ENCODE results near the gene SPAG7.
A peak's percentile ranks its signal among the peaks of the same experiment; 100 is the strongest.
"Not testable (repeated sequence)": the region's sequence is repeated elsewhere in the genome, so short reads cannot be mapped to it uniquely, and the experiment has no call there.

SPAG7 gene

GRCh38 chr17:4935650-4936049, 32.0 kb downstream of the SPAG7 start:
- no peak for DNase-seq

- DNase-seq: no peak
Observed at GRCh38 chr17:4934173-4934979, 33.2 kb downstream of the SPAG7 start.

- DNase-seq: no peak
Observed at GRCh38 chr17:4933646-4934045, 34.0 kb downstream of the SPAG7 start.

DNA sequence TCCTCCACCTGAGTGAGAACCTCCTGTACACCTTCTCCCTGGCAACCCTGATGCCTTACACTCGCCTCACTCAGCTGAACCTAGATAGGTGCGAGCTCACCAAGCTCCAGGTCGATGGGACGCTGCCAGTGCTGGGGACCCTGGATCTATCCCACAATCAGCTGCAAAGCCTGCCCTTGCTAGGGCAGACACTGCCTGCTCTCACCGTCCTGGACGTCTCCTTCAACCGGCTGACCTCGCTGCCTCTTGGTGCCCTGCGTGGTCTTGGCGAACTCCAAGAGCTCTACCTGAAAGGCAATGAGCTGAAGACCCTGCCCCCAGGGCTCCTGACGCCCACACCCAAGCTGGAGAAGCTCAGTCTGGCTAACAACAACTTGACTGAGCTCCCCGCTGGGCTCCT, 34.9 kb downstream of the SPAG7 start:
- no peak for DNase-seq

DNA sequence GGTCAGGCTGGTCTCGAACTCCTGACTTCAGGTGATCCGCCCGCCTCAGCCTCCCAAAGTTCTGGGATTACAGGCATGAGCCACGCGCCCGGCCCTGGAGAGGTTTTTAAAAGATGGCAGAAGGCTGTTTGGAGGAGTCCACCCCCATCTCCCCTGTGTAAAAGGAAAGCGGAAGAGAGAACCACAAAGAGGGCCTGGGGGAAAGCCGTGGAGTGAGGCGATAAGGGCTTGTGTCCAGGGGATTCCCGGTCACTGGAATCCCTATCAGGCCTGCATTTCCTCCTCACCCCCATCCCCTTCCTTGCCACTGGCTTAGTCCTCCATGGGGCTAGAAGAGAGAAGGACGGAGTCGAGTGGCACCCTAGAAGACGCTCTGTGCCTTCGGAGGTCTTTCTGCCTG, 35.7 kb downstream of the SPAG7 start, which contains the start of gene GP1BA:
TSS of gene GP1BA (plus strand) at position 315 of the 400 bp plus-strand sequence. CDS start 328 bp downstream, outside the sequence.
- DNase-seq: no peak

DNA sequence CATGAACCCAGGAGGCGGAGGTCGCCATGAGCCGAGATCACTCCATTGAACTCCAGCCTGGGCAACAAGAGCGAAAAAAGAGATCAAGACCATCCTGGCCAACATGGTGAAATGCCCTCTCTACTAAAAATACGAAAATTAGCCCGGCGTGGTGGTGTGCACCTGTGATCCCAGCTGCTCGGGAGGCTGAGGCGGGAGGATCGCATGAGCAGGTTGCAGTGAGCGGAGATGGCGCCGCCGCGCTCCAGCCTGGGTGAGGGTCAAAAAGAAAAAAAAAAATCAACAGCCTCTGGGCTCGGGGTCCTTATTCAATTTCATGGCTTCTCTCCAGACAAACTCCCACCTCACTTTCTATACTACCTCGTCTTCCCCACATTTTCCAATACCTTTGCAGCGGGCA, 38.7 kb downstream of the SPAG7 start:
- no peak for DNase-seq

GRCh38 chr17:4926577-4927335, 40.9 kb downstream of the SPAG7 start:
- not testable (repeated sequence) for DNase-seq

- no peak for DNase-seq
Observed at GRCh38 chr17:4921320-4921719, 46.3 kb downstream of the SPAG7 start.

GRCh38 chr17:4920351-4921048, 47.1 kb downstream of the SPAG7 start:
- DNase-seq: no peak

DNA sequence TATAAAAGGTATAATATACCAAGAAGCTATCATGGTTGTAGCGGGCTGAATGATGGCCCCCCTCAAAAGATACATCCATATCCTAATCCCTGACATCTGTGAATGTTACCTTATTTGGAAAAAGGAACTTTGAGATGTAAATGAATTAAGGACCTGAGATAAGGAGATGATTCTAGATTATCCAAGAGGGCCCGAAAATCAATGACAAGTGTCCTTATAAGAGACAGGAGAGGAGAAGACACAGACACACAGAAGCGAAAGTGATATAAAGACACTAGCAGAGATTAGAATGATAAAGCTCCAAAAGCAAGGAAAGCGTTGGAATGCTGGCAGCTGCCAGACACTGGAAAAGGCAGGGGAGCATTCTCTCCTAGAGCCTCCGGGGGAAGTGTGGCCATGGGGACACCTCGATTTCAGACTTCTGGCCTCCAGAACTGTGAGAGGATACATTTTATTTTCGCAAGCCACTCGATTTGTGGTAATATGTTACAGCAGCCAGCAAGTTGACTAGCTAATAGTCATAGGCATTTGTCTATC, 48.0 kb downstream of the SPAG7 start:
- DNase-seq: peak in 1 of 2 experiments; percentile 52

DNA sequence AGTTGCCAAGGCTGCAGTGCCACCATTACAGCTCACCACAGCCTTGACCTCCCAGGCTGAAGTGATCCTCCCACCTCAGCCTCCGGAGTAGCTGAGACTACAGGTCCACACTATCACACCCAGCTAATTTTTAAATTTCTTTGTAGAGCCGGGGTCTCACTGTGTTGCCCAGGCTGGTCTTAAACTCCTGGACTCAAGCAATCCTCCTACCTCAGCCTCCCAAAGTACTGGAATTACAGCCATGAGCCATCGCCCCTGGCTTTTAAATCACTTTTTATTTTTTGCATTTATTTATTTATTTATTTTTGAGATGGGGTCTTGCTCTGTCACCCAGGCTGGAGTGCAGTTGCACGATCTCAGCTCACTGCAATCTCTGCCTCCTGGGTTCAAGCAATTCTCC, 53.1 kb downstream of the SPAG7 start:
- DNase-seq: not testable (repeated sequence)

- no peak for DNase-seq
Observed at GRCh38 chr17:4913994-4914393, 53.6 kb downstream of the SPAG7 start.

All from NCI-H524 (cell line).